ENCODE data around the gene KRT81.
A peak's percentile ranks its signal among the peaks of the same experiment; 100 is the strongest.
"Not testable (repeated sequence)": the region's sequence is repeated elsewhere in the genome, so short reads cannot be mapped to it uniquely, and the experiment has no call there.

The KRT81 gene

GRCh38 chr12:52252175-52252615 lies 39.1 kb downstream of the KRT81 start:
- DNase-seq = not testable (repeated sequence)

GRCh38 chr12:52251367-52252051 lies 39.8 kb downstream of the KRT81 start:
- no peak for DNase-seq

GRCh38 chr12:52250048-52250990 lies 41.0 kb downstream of the KRT81 start:
- DNase-seq = peak; percentile 38

GRCh38 chr12:52249511-52250047 lies 41.8 kb downstream of the KRT81 start:
- DNase-seq = no peak

- no peak for DNase-seq
Measured at GRCh38 chr12:52248541-52249461, 42.5 kb downstream of the KRT81 start.

GRCh38 chr12:52247622-52248540 lies 43.5 kb downstream of the KRT81 start:
- no peak for DNase-seq

GRCh38 chr12:52246720-52247621 lies 44.4 kb downstream of the KRT81 start:
- peak; percentile 45 for DNase-seq

GRCh38 chr12:52245962-52246569 lies 45.3 kb downstream of the KRT81 start:
- no peak for DNase-seq

GRCh38 chr12:52245259-52245961 lies 45.9 kb downstream of the KRT81 start:
- no peak for DNase-seq

GRCh38 chr12:52244615-52244994 lies 46.7 kb downstream of the KRT81 start:
- no peak for DNase-seq

- no peak for DNase-seq
Measured at GRCh38 chr12:52243856-52244614, 47.3 kb downstream of the KRT81 start.

GRCh38 chr12:52243259-52243855 lies 48.0 kb downstream of the KRT81 start:
- DNase-seq = no peak

GRCh38 chr12:52242442-52243258 lies 48.7 kb downstream of the KRT81 start:
- DNase-seq = no peak

- no peak for DNase-seq
Measured at GRCh38 chr12:52241205-52241842, 50.0 kb downstream of the KRT81 start.

GRCh38 chr12:52240247-52240646 lies 51.1 kb downstream of the KRT81 start:
- DNase-seq = not testable (repeated sequence)

- DNase-seq = no peak
Measured at GRCh38 chr12:52239767-52240166, 51.6 kb downstream of the KRT81 start.

All from eye (tissue), 1 donor.